NCI-H1930 (cell line): ENCODE measurements around the gene KRTAP25-1.

Source experiments
- DNase-seq, 2 experiments: peaks; one replicate each; lab custom pipeline; 2025; lab: John Stamatoyannopoulos, UW

The KRTAP25-1 gene

GRCh38 chr21:30289215-30289614, at the start of gene KRTAP25-1:
Gene KRTAP25-1 (minus strand): TSS chr21:30289514. CDS start chr21:30289490, 24 bp downstream.
- no peak for DNase-seq

GRCh38 chr21:30338717-30339116, 49.4 kb upstream of the KRTAP25-1 start:
- DNase-seq: no peak

GRCh38 chr21:30337772-30338171, 48.5 kb upstream of the KRTAP25-1 start:
- DNase-seq: no peak

GRCh38 chr21:30337276-30337744, 48.0 kb upstream of the KRTAP25-1 start, which contains the start of gene KRTAP27-1:
Gene KRTAP27-1 (minus strand): TSS chr21:30337694. CDS start chr21:30337668, 26 bp downstream.
- DNase-seq: no peak

GRCh38 chr21:30336596-30336995, 47.3 kb upstream of the KRTAP25-1 start:
- no peak for DNase-seq

GRCh38 chr21:30333736-30334135, 44.4 kb upstream of the KRTAP25-1 start:
- DNase-seq: no peak

- no peak for DNase-seq
These were observed 43.4 kb upstream of the KRTAP25-1 start for GRCh38 chr21:30332681-30333080.

- DNase-seq: no peak
These were observed 40.0 kb upstream of the KRTAP25-1 start for GRCh38 chr21:30329203-30329875.

GRCh38 chr21:30326390-30326789, 37.1 kb upstream of the KRTAP25-1 start:
- DNase-seq: no peak

GRCh38 chr21:30320215-30320614, 30.9 kb upstream of the KRTAP25-1 start, which contains the start of gene KRTAP26-1:
Gene KRTAP26-1 (minus strand): TSS chr21:30320315. CDS start chr21:30320035, 280 bp downstream.
- DNase-seq: no peak

- no peak for DNase-seq
These were observed 26.4 kb upstream of the KRTAP25-1 start for GRCh38 chr21:30315701-30316100.

GRCh38 chr21:30306884-30307283, 17.6 kb upstream of the KRTAP25-1 start:
- no peak for DNase-seq

GRCh38 chr21:30305136-30305535, 15.8 kb upstream of the KRTAP25-1 start:
- no peak for DNase-seq

GRCh38 chr21:30282850-30283249, 6.5 kb downstream of the KRTAP25-1 start, which contains the start of gene KRTAP24-1:
Gene KRTAP24-1 (minus strand): TSS chr21:30282950. CDS start chr21:30282932, 18 bp downstream.
- no peak for DNase-seq

- DNase-seq: no peak
These were observed 17.7 kb downstream of the KRTAP25-1 start for GRCh38 chr21:30271611-30272010.

GRCh38 chr21:30271156-30271555, 18.2 kb downstream of the KRTAP25-1 start:
- DNase-seq: no peak

GRCh38 chr21:30269803-30270530, 19.3 kb downstream of the KRTAP25-1 start:
- DNase-seq: no peak

GRCh38 chr21:30268608-30269197, 20.6 kb downstream of the KRTAP25-1 start:
- no peak for DNase-seq

GRCh38 chr21:30257773-30258172, 31.5 kb downstream of the KRTAP25-1 start:
- DNase-seq: no peak

GRCh38 chr21:30256100-30256499, 33.2 kb downstream of the KRTAP25-1 start:
- DNase-seq: no peak

- no peak for DNase-seq
These were observed 33.6 kb downstream of the KRTAP25-1 start for GRCh38 chr21:30255679-30256078.

- DNase-seq: no peak
These were observed 37.5 kb downstream of the KRTAP25-1 start for GRCh38 chr21:30251781-30252180.

GRCh38 chr21:30249936-30250335, 39.4 kb downstream of the KRTAP25-1 start:
- DNase-seq: no peak
